HepG2 (cell line): ENCODE measurements around the gene SRSF4. TPM values are rescaled to one million over a fixed set of nuclear protein-coding genes. Genes with fewer than 3 reads are reported as not detected.

ENCODE experiments used
- EHMT2 ChIP-seq: fragments of 200-600 bp; sonication (generic); IDR thresholded peaks from 2 replicates; pipeline ENCODE4 v1.7.0; 2017; ENCODE audit warnings: antibody characterized with exemption, low read depth, low read length, borderline replicate concordance
- ESRRA ChIP-seq: sonication (generic); formaldehyde crosslinking; IDR thresholded peaks from 2 replicates; pipeline ENCODE4 v1.5.1; 2020; ENCODE audit warnings: mild to moderate bottlenecking, low read depth, missing genetic modification reagents
- EZH2 ChIP-seq: conservative IDR thresholded peaks from 2 replicates; pipeline ENCODE4 v1.6.1; 2012; ENCODE audit warnings: mild to moderate bottlenecking, low read depth, low read length, moderate library complexity
- FOXK2 ChIP-seq: fragments of 450-650 bp; IDR thresholded peaks from 2 replicates; pipeline ENCODE4 v1.6.1; 2016
- MZF1 ChIP-seq: sonication (generic); formaldehyde crosslinking; IDR thresholded peaks from 2 replicates; pipeline ENCODE4 v1.8.1; 2023; ENCODE audit warnings: mild to moderate bottlenecking, missing genetic modification reagents, borderline replicate concordance
- PAWR ChIP-seq: sonication (generic); formaldehyde crosslinking; IDR thresholded peaks from 2 replicates; pipeline ENCODE4 v1.4.0; 2020; ENCODE audit warnings: missing genetic modification reagents, mild to moderate bottlenecking, borderline replicate concordance
- PHB2 ChIP-seq: fragments of 450-650 bp; IDR thresholded peaks from 2 replicates; pipeline ENCODE4 v1.6.1; 2018; ENCODE audit not compliant: partially characterized antibody
- PHF20 ChIP-seq: sonication (generic); formaldehyde crosslinking; IDR thresholded peaks from 2 replicates; pipeline ENCODE4 v1.5.0; 2020; ENCODE audit warnings: mild to moderate bottlenecking, missing genetic modification reagents
- SMYD3 ChIP-seq: sonication (generic); formaldehyde crosslinking; IDR thresholded peaks from 2 replicates; pipeline ENCODE4 v1.8.1; 2023; ENCODE audit warnings: mild to moderate bottlenecking, missing genetic modification reagents
- TOPORS ChIP-seq: sonication (generic); formaldehyde crosslinking; IDR thresholded peaks from 2 replicates; pipeline ENCODE4 v1.8.0; 2023; ENCODE audit warnings: mild to moderate bottlenecking, missing genetic modification reagents
- ZMAT3 ChIP-seq: sonication (generic); formaldehyde crosslinking; conservative IDR thresholded peaks from 2 replicates; pipeline ENCODE4 v1.7.0; 2021; ENCODE audit warnings: missing genetic modification reagents
- ZNF205 ChIP-seq: IDR thresholded peaks from 2 replicates; pipeline ENCODE4 v1.6.1; 2018; ENCODE audit warnings: missing biosample characterization, missing genetic modification reagents
- ZNF451 ChIP-seq: sonication (generic); formaldehyde crosslinking; IDR thresholded peaks from 2 replicates; pipeline ENCODE4 v1.5.0; 2020; ENCODE audit warnings: mild to moderate bottlenecking, missing genetic modification reagents
- ZNF616 ChIP-seq: sonication (generic); formaldehyde crosslinking; IDR thresholded peaks from 2 replicates; pipeline ENCODE4 v1.5.0; 2020; ENCODE audit warnings: low read depth, mild to moderate bottlenecking, missing genetic modification reagents
- ZNF724P ChIP-seq: sonication (generic); formaldehyde crosslinking; IDR thresholded peaks from 2 replicates; pipeline ENCODE4 v1.8.0; 2022; ENCODE audit warnings: missing genetic modification reagents, borderline replicate concordance
- ZNF776 ChIP-seq: sonication (generic); formaldehyde crosslinking; IDR thresholded peaks from 2 replicates; pipeline ENCODE4 v1.4.0; 2020; ENCODE audit warnings: mild to moderate bottlenecking, missing genetic modification reagents
- ZSCAN25 ChIP-seq: sonication (generic); formaldehyde crosslinking; IDR thresholded peaks from 2 replicates; pipeline ENCODE4 v1.8.0; 2022; ENCODE audit warnings: mild to moderate bottlenecking, missing genetic modification reagents
- polyA plus RNA-seq, 8 experiments: library from polyadenylated mRNA; depleted of rRNA in 3 of 8; stranded (reverse) in 7 of 8; unstranded in 1 of 8; fragments of >200 nt; fragmentation: Illumina TruSeq in 4 of 8; extraction: Trizol in 4 of 8; gene quantifications; 2 replicates each; pipeline versions ENCODE4 v1.2.1 to v1.2.3, GENCODE V29; 2011 to 2016; ENCODE audit warnings: low read depth in 4 of 8, missing spikeins in 1 of 8, mixed read lengths in 1 of 8; ENCODE audit not compliant: insufficient read depth in 1 of 8
- total RNA-seq, 5 experiments: library from RNA; depleted of rRNA; stranded (reverse); fragments of >200 nt; fragmentation: Illumina TruSeq; extraction: Trizol; gene quantifications; 2 replicates each; pipeline ENCODE4 v1.2.3, GENCODE V29; 2016; ENCODE audit warnings: low read depth in 1 of 5
- TF ChIP-seq, protein P1 (sequence below): sonication (generic); formaldehyde crosslinking; IDR thresholded peaks from 2 replicates; pipeline ENCODE4 v1.4.0; 2020; ENCODE audit warnings: missing genetic modification reagents, borderline replicate concordance
- TF ChIP-seq, protein P2 (sequence below): sonication (generic); formaldehyde crosslinking; IDR thresholded peaks from 2 replicates; pipeline ENCODE4 v1.4.0; 2020; ENCODE audit warnings: mild to moderate bottlenecking, missing genetic modification reagents
- TF ChIP-seq, protein P3 (sequence below): sonication (generic); formaldehyde crosslinking; IDR thresholded peaks from 2 replicates; pipeline ENCODE4 v1.4.0; 2020; ENCODE audit warnings: missing genetic modification reagents

The SRSF4 gene
- total and polyA plus RNA-seq, 2 of the 13 experiments (the other 11 are each of a cell fraction or from before 2014, with no cell fraction given) = 37.7 to 50.9 TPM

DNA sequence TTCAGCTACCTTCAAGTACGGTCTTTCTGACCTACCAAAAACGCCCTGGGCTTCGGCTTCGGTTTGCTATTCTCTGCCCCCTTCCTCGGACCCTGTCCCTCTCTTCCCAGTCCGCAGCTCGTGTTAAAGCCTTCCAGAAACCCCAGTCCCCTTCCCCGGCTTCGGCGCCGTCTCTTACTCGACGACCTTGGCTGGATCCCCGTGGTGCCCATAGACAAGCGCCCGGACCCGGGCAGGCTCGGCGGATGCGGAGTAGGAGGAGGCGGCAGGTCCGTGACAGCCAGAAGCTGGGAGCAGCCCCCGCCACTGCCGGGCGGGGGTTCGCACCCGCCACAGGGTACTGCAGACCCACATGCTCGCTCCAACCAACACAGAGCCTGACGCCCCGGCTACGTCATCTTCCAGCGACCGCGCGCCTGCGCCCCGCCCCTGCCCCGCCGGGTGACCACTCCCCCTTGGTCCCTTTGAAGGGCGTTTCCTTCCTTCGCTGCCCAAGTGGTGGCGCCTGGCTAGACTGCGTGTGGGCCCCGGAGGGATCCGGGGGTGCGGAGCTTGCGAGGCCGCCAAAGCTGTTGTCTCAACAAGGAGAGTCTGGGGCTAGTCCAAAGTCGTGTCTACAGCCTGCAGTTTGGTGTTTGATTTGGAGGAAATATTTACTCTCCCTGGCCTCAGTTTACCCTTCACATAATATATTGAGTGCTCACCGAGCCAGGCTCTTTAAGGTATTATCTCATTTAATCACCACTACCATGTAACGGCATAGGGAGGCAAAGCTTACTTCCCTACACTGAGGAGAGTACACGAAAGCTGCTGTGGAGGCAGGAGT is 49.1 kb upstream of the SRSF4 start, which contains the start of gene MECR (continued):
- TF ChIP-seq, protein P1, sequence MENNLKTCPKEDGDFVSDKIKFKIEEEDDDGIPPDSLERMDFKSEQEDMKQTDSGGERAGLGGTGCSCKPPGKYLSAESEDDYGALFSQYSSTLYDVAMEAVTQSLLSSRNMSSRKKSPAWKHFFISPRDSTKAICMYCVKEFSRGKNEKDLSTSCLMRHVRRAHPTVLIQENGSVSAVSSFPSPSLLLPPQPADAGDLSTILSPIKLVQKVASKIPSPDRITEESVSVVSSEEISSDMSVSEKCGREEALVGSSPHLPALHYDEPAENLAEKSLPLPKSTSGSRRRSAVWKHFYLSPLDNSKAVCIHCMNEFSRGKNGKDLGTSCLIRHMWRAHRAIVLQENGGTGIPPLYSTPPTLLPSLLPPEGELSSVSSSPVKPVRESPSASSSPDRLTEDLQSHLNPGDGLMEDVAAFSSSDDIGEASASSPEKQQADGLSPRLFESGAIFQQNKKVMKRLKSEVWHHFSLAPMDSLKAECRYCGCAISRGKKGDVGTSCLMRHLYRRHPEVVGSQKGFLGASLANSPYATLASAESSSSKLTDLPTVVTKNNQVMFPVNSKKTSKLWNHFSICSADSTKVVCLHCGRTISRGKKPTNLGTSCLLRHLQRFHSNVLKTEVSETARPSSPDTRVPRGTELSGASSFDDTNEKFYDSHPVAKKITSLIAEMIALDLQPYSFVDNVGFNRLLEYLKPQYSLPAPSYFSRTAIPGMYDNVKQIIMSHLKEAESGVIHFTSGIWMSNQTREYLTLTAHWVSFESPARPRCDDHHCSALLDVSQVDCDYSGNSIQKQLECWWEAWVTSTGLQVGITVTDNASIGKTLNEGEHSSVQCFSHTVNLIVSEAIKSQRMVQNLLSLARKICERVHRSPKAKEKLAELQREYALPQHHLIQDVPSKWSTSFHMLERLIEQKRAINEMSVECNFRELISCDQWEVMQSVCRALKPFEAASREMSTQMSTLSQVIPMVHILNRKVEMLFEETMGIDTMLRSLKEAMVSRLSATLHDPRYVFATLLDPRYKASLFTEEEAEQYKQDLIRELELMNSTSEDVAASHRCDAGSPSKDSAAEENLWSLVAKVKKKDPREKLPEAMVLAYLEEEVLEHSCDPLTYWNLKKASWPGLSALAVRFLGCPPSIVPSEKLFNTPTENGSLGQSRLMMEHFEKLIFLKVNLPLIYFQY (CRISPR knock-in tag) = no peak
- TF ChIP-seq ZNF451 (CRISPR knock-in tag) (0 out of 2 replicates have a peak, but pooled peaks have one; percentile 45), PHF20 (CRISPR knock-in tag) (peak; percentile 93), ZNF616 (CRISPR knock-in tag) (no peak), PAWR (CRISPR knock-in tag) (no peak), ZNF205 (CRISPR knock-in tag) (no peak), ZNF776 (no peak), EZH2 (no peak), PHB2 (no peak), ZNF724P (CRISPR knock-in tag) (peak; percentile 87), EHMT2 (no peak), FOXK2 (no peak), MZF1 (CRISPR knock-in tag) (no peak), TOPORS (no peak), SMYD3 (no peak), ESRRA (CRISPR knock-in tag) (no peak), ZSCAN25 (CRISPR knock-in tag) (no peak), ZMAT3 (CRISPR knock-in tag) (no peak; the same call in 1 of the 2 replicates)
- TF ChIP-seq, protein P2, sequence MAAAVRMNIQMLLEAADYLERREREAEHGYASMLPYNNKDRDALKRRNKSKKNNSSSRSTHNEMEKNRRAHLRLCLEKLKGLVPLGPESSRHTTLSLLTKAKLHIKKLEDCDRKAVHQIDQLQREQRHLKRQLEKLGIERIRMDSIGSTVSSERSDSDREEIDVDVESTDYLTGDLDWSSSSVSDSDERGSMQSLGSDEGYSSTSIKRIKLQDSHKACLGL (CRISPR knock-in tag) = peak; percentile 85
- TF ChIP-seq, protein P3, sequence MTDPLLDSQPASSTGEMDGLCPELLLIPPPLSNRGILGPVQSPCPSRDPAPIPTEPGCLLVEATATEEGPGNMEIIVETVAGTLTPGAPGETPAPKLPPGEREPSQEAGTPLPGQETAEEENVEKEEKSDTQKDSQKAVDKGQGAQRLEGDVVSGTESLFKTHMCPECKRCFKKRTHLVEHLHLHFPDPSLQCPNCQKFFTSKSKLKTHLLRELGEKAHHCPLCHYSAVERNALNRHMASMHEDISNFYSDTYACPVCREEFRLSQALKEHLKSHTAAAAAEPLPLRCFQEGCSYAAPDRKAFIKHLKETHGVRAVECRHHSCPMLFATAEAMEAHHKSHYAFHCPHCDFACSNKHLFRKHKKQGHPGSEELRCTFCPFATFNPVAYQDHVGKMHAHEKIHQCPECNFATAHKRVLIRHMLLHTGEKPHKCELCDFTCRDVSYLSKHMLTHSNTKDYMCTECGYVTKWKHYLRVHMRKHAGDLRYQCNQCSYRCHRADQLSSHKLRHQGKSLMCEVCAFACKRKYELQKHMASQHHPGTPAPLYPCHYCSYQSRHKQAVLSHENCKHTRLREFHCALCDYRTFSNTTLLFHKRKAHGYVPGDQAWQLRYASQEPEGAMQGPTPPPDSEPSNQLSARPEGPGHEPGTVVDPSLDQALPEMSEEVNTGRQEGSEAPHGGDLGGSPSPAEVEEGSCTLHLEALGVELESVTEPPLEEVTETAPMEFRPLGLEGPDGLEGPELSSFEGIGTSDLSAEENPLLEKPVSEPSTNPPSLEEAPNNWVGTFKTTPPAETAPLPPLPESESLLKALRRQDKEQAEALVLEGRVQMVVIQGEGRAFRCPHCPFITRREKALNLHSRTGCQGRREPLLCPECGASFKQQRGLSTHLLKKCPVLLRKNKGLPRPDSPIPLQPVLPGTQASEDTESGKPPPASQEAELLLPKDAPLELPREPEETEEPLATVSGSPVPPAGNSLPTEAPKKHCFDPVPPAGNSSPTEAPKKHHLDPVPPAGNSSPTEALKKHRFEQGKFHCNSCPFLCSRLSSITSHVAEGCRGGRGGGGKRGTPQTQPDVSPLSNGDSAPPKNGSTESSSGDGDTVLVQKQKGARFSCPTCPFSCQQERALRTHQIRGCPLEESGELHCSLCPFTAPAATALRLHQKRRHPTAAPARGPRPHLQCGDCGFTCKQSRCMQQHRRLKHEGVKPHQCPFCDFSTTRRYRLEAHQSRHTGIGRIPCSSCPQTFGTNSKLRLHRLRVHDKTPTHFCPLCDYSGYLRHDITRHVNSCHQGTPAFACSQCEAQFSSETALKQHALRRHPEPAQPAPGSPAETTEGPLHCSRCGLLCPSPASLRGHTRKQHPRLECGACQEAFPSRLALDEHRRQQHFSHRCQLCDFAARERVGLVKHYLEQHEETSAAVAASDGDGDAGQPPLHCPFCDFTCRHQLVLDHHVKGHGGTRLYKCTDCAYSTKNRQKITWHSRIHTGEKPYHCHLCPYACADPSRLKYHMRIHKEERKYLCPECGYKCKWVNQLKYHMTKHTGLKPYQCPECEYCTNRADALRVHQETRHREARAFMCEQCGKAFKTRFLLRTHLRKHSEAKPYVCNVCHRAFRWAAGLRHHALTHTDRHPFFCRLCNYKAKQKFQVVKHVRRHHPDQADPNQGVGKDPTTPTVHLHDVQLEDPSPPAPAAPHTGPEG (CRISPR knock-in tag) = no peak
